GM18526 (cell line): ENCODE data around the gene PBX1.

Source experiments
- POLR2A ChIP-seq: IDR thresholded peaks from 3 replicates; pipeline ENCODE4 v1.6.1; 2011; ENCODE audit not compliant: insufficient read length; ENCODE audit errors: extremely low read depth

PBX1 gene

GRCh38 chr1:164702216-164702615 is 143.2 kb downstream of the PBX1 start:
- no peak for TF ChIP-seq POLR2A

- TF ChIP-seq POLR2A: no peak
Observed at GRCh38 chr1:164702664-164703063, 143.7 kb downstream of the PBX1 start.

- no peak for TF ChIP-seq POLR2A
Observed at GRCh38 chr1:164703463-164703862, 144.5 kb downstream of the PBX1 start.

GRCh38 chr1:164703960-164704411 is 145.0 kb downstream of the PBX1 start:
- TF ChIP-seq POLR2A: no peak

GRCh38 chr1:164704954-164705353 is 146.0 kb downstream of the PBX1 start:
- no peak for TF ChIP-seq POLR2A

GRCh38 chr1:164706606-164706987 is 147.6 kb downstream of the PBX1 start:
- no peak for TF ChIP-seq POLR2A

GRCh38 chr1:164707868-164708331 is 148.9 kb downstream of the PBX1 start:
- TF ChIP-seq POLR2A: no peak

GRCh38 chr1:164708596-164708995 is 149.6 kb downstream of the PBX1 start:
- TF ChIP-seq POLR2A: no peak

- no peak for TF ChIP-seq POLR2A
Observed at GRCh38 chr1:164709126-164709525, 150.1 kb downstream of the PBX1 start.

- no peak for TF ChIP-seq POLR2A
Observed at GRCh38 chr1:164709541-164710278, 150.7 kb downstream of the PBX1 start.

- no peak for TF ChIP-seq POLR2A
Observed at GRCh38 chr1:164712131-164713036, 153.4 kb downstream of the PBX1 start.

- TF ChIP-seq POLR2A: no peak
Observed at GRCh38 chr1:164713456-164714207, 154.6 kb downstream of the PBX1 start.

GRCh38 chr1:164716992-164717703 is 158.2 kb downstream of the PBX1 start:
- TF ChIP-seq POLR2A: no peak

- no peak for TF ChIP-seq POLR2A
Observed at GRCh38 chr1:164718821-164719220, 159.8 kb downstream of the PBX1 start.

- TF ChIP-seq POLR2A: no peak
Observed at GRCh38 chr1:164719676-164720439, 160.9 kb downstream of the PBX1 start.
